Hepatocyte (in vitro differentiated cells): ENCODE results near the gene CNPY4.

Experiments
- EZH2 ChIP-seq: fragments of 200-600 bp; sonication (generic); IDR thresholded peaks from 2 replicates; pipeline ENCODE4 v1.6.1; 2016; ENCODE audit warnings: antibody characterized with exemption, mild to moderate bottlenecking, borderline replicate concordance
- EZH2phosphoT487 ChIP-seq: fragments of 200-600 bp; sonication (generic); IDR thresholded peaks from one replicate; pipeline ENCODE4 v1.6.1; 2018; ENCODE audit warnings: antibody characterized with exemption, mild to moderate bottlenecking, low read depth, moderate library complexity; ENCODE audit not compliant: unreplicated experiment, severe bottlenecking
- TF ChIP-seq, protein P1 (sequence below): fragments of 200-600 bp; sonication (generic); IDR thresholded peaks from 2 replicates; pipeline ENCODE4 v1.5.1; 2016; ENCODE audit warnings: antibody characterized with exemption, mild to moderate bottlenecking; ENCODE audit not compliant: poor library complexity

DNA sequence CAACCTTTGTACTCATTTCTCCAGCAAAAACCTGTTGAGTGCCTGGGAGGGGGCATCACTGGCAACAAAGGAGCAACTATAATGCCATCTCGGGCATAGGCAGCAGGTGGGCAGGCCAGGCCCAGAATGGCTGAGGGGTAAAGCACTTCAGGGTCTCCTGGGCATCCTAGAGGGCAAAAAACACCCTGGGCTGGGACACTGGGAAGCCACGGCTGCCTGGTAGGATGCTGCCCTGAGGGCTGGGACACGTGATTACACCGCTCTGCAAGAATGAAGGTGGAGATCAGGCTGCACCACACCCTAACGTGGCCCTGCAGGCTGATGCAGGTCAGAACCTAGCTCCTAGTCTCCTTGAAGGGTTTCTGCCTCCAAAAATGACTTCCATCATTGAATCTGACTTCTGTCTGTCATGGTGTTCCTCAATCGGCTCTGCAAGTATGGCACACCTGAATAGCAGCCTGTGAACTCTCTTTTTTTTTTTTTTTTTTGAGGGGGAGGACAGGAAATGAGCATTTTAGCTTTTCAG is 43.6 kb downstream of the CNPY4 start:
- TF ChIP-seq, protein P1, sequence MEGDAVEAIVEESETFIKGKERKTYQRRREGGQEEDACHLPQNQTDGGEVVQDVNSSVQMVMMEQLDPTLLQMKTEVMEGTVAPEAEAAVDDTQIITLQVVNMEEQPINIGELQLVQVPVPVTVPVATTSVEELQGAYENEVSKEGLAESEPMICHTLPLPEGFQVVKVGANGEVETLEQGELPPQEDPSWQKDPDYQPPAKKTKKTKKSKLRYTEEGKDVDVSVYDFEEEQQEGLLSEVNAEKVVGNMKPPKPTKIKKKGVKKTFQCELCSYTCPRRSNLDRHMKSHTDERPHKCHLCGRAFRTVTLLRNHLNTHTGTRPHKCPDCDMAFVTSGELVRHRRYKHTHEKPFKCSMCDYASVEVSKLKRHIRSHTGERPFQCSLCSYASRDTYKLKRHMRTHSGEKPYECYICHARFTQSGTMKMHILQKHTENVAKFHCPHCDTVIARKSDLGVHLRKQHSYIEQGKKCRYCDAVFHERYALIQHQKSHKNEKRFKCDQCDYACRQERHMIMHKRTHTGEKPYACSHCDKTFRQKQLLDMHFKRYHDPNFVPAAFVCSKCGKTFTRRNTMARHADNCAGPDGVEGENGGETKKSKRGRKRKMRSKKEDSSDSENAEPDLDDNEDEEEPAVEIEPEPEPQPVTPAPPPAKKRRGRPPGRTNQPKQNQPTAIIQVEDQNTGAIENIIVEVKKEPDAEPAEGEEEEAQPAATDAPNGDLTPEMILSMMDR: no peak
- no peak for TF ChIP-seq EZH2
- no peak for TF ChIP-seq EZH2phosphoT487
